Kidney tubule cell (primary cell): ENCODE data around the gene IMP4.
A peak's percentile ranks its signal among the peaks of the same experiment; 100 is the strongest.

Experiments used
- DNase-seq: peaks from one replicate; pipeline ENCODE4 v3.0.0-alpha.2; 2018; ENCODE audit warnings: low spot score

IMP4 gene

GRCh38 chr2:130336877-130337734, 5.6 kb upstream of the IMP4 start:
- peak; percentile 75 for DNase-seq

GRCh38 chr2:130337735-130338325, 4.9 kb upstream of the IMP4 start:
- peak; percentile 43 for DNase-seq

- DNase-seq, result no peak
Measured at GRCh38 chr2:130338793-130339345, 3.8 kb upstream of the IMP4 start.

- no peak for DNase-seq
Measured at GRCh38 chr2:130339885-130340745, 2.6 kb upstream of the IMP4 start.

GRCh38 chr2:130341562-130342019, 1.1 kb upstream of the IMP4 start:
- peak; percentile 33 for DNase-seq

- peak; percentile 95 for DNase-seq
Measured at GRCh38 chr2:130342020-130342532, 621 bp upstream of the IMP4 start.

GRCh38 chr2:130344578-130344977, 1.9 kb downstream of the IMP4 start:
- DNase-seq, result no peak

- DNase-seq, result no peak
Measured at GRCh38 chr2:130345091-130345490, 2.4 kb downstream of the IMP4 start.

- DNase-seq, result no peak
Measured at GRCh38 chr2:130345611-130346010, 2.9 kb downstream of the IMP4 start.

GRCh38 chr2:130346041-130346740, 3.5 kb downstream of the IMP4 start:
- DNase-seq, result no peak

- DNase-seq, result no peak
Measured at GRCh38 chr2:130346741-130347066, 4.0 kb downstream of the IMP4 start.

GRCh38 chr2:130347220-130347925, 4.7 kb downstream of the IMP4 start:
- no peak for DNase-seq

- DNase-seq, result no peak
Measured at GRCh38 chr2:130349174-130349573, 6.5 kb downstream of the IMP4 start.

- DNase-seq, result no peak
Measured at GRCh38 chr2:130351711-130352110, 9.0 kb downstream of the IMP4 start.

GRCh38 chr2:130352237-130352636, 9.5 kb downstream of the IMP4 start:
- DNase-seq, result no peak

GRCh38 chr2:130353291-130354138, 10.8 kb downstream of the IMP4 start:
- DNase-seq, result no peak

- no peak for DNase-seq
Measured at GRCh38 chr2:130354139-130354428, 11.4 kb downstream of the IMP4 start.

- peak; percentile 17 for DNase-seq
Measured at GRCh38 chr2:130355172-130355577, 12.5 kb downstream of the IMP4 start.

- DNase-seq, result peak; percentile 93
Measured at GRCh38 chr2:130355578-130356431, 13.1 kb downstream of the IMP4 start, which contains the start of gene PTPN18. Gene PTPN18, plus strand, starts transcription at chr2:130356056. Its CDS starts 52 bp downstream, at chr2:130356108.
